ENCODE results near the gene KRTAP24-1.

KRTAP24-1 gene

DNA sequence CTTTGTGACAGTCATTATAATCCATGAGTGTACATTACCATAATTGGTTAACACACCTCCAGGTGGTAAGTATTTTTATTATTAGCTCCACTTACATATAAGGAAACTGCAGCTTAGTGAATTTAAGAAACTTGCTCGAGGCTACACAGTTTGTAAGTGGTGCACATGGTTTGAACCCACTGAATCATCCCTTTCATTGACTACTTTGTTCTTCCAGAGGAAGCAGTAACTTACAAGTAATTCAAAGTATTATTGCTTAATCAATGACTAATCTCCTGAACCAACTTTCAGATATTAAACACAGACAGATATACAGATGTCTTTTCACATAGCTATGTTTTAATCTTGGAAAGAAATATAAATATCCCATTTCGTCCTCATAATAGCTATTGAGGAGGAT is 48.1 kb downstream of the KRTAP24-1 start:
- H3K9ac ChIP-seq (ENCODE audit: insufficient read length, low read depth), result no peak overlapping the region
- no peaks in the 10 kb centered on the region for H3K36me3 ChIP-seq (ENCODE audit: insufficient read depth, insufficient read length, low read length)
- TF ChIP-seq ZNF274 (IDR thresholded peaks at IDR 0.05; ENCODE audit: low read depth, low read length), result no peak
- no peak for TF ChIP-seq YY1 (IDR thresholded peaks at IDR 0.05; ENCODE audit: insufficient read depth, insufficient read length)
- TF ChIP-seq SUZ12 (IDR thresholded peaks at IDR 0.05; ENCODE audit: extremely low read depth, insufficient read depth, insufficient read length), result no peak
- H3K27me3 ChIP-seq (ENCODE audit: insufficient read depth, insufficient read length), result no peaks in the 10 kb centered on the region
- no peaks in the 10 kb centered on the region for H3K4me1 ChIP-seq (ENCODE audit: insufficient read depth, insufficient read length)
- no peak overlapping the region for H3K4me3 ChIP-seq (ENCODE audit: insufficient read length, low read depth)
- no peaks in the 10 kb centered on the region for H3K9me3 ChIP-seq (ENCODE audit: insufficient read depth, low read length)
- DNase-seq (ENCODE audit: low read depth, low spot score), result no peak

- no peaks in the 10 kb centered on the region for H3K9me3 ChIP-seq (ENCODE audit: insufficient read depth, low read length)
- no peak overlapping the region for H3K4me3 ChIP-seq (ENCODE audit: insufficient read length, low read depth)
- H3K4me1 ChIP-seq (ENCODE audit: insufficient read depth, insufficient read length), result no peaks in the 10 kb centered on the region
- TF ChIP-seq SUZ12 (IDR thresholded peaks at IDR 0.05; ENCODE audit: extremely low read depth, insufficient read depth, insufficient read length), result no peak
- TF ChIP-seq YY1 (IDR thresholded peaks at IDR 0.05; ENCODE audit: insufficient read depth, insufficient read length), result no peak
- no peak for DNase-seq (ENCODE audit: low read depth, low spot score)
- no peak overlapping the region for H3K9ac ChIP-seq (ENCODE audit: insufficient read length, low read depth)
- no peaks in the 10 kb centered on the region for H3K36me3 ChIP-seq (ENCODE audit: insufficient read depth, insufficient read length, low read length)
- H3K27me3 ChIP-seq (ENCODE audit: insufficient read depth, insufficient read length), result no peaks in the 10 kb centered on the region
Observed at GRCh38 chr21:30234050-30234449, 48.7 kb downstream of the KRTAP24-1 start.

- Histone ChIP-seq H3K27me3 (ENCODE audit: insufficient read depth, insufficient read length) (no peaks in the 10 kb centered on the region), H3K36me3 (ENCODE audit: insufficient read depth, insufficient read length, low read length) (no peaks in the 10 kb centered on the region), H3K4me3 (ENCODE audit: insufficient read length, low read depth) (no peak overlapping the region), H3K4me1 (ENCODE audit: insufficient read depth, insufficient read length) (no peaks in the 10 kb centered on the region), H3K9ac (ENCODE audit: insufficient read length, low read depth) (no peak overlapping the region), H3K9me3 (ENCODE audit: insufficient read depth, low read length) (no peaks in the 10 kb centered on the region)
- TF ChIP-seq YY1 (IDR thresholded peaks at IDR 0.05; ENCODE audit: insufficient read depth, insufficient read length) (no peak), ZNF274 (IDR thresholded peaks at IDR 0.05; ENCODE audit: low read depth, low read length) (no peak), SUZ12 (IDR thresholded peaks at IDR 0.05; ENCODE audit: extremely low read depth, insufficient read depth, insufficient read length) (no peak)
- no peak for DNase-seq (ENCODE audit: low read depth, low spot score)
Observed at GRCh38 chr21:30233228-30234020, 49.3 kb downstream of the KRTAP24-1 start.

- Histone ChIP-seq H3K9ac (ENCODE audit: insufficient read length, low read depth) (no peak overlapping the region), H3K4me3 (ENCODE audit: insufficient read length, low read depth) (no peak overlapping the region), H3K4me1 (ENCODE audit: insufficient read depth, insufficient read length) (no peaks in the 10 kb centered on the region), H3K27me3 (ENCODE audit: insufficient read depth, insufficient read length) (no peaks in the 10 kb centered on the region), H3K36me3 (ENCODE audit: insufficient read depth, insufficient read length, low read length) (no peaks in the 10 kb centered on the region), H3K9me3 (ENCODE audit: insufficient read depth, low read length) (no peaks in the 10 kb centered on the region)
- DNase-seq (ENCODE audit: low read depth, low spot score), result no peak
- TF ChIP-seq ZNF274 (IDR thresholded peaks at IDR 0.05; ENCODE audit: low read depth, low read length) (no peak), YY1 (IDR thresholded peaks at IDR 0.05; ENCODE audit: insufficient read depth, insufficient read length) (no peak), SUZ12 (IDR thresholded peaks at IDR 0.05; ENCODE audit: extremely low read depth, insufficient read depth, insufficient read length) (no peak)
Observed at GRCh38 chr21:30232011-30232410, 50.7 kb downstream of the KRTAP24-1 start.

All from NT2/D1 (cell line).